Measurements from ENCODE around the gene ZBP1. TPM values are rescaled to one million over a fixed set of nuclear protein-coding genes. Genes with fewer than 3 reads are reported as not detected.

The ZBP1 gene
- total RNA-seq, 1 experiment from 2014 or later = not detected

GRCh38 chr20:57571782-57572416, 48.3 kb downstream of the ZBP1 start:
- DNase-seq (ENCODE audit: low spot score) = no peak

GRCh38 chr20:57570920-57571319, 49.3 kb downstream of the ZBP1 start:
- DNase-seq (ENCODE audit: low spot score) = no peak

GRCh38 chr20:57570145-57570850, 49.9 kb downstream of the ZBP1 start:
- DNase-seq (ENCODE audit: low spot score) = no peak

GRCh38 chr20:57568960-57569359, 51.3 kb downstream of the ZBP1 start:
- no peak for DNase-seq (ENCODE audit: low spot score)

- DNase-seq (ENCODE audit: low spot score) = no peak
These were observed 51.9 kb downstream of the ZBP1 start for GRCh38 chr20:57568088-57568896.

GRCh38 chr20:57567471-57568079, 52.7 kb downstream of the ZBP1 start:
- DNase-seq (ENCODE audit: low spot score) = no peak

GRCh38 chr20:57566803-57567459, 53.3 kb downstream of the ZBP1 start:
- DNase-seq (ENCODE audit: low spot score) = no peak

GRCh38 chr20:57566399-57566798, 53.8 kb downstream of the ZBP1 start:
- DNase-seq (ENCODE audit: low spot score) = no peak

- no peak for DNase-seq (ENCODE audit: low spot score)
These were observed 55.1 kb downstream of the ZBP1 start for GRCh38 chr20:57564951-57565642.

GRCh38 chr20:57564180-57564802, 55.9 kb downstream of the ZBP1 start:
- no peak for DNase-seq (ENCODE audit: low spot score)

- no peak for DNase-seq (ENCODE audit: low spot score)
These were observed 56.7 kb downstream of the ZBP1 start for GRCh38 chr20:57563522-57563921.

- no peak for DNase-seq (ENCODE audit: low spot score)
These were observed 57.4 kb downstream of the ZBP1 start for GRCh38 chr20:57562541-57563465.

- DNase-seq (ENCODE audit: low spot score) = no peak
These were observed 58.6 kb downstream of the ZBP1 start for GRCh38 chr20:57561356-57562279.

- no peak for DNase-seq (ENCODE audit: low spot score)
These were observed 59.5 kb downstream of the ZBP1 start, which contains the start of gene PCK1 for GRCh38 chr20:57560554-57561355. PCK1 (plus strand) TSS chr20:57561110; CDS start chr20:57561412, 302 bp downstream.

- DNase-seq (ENCODE audit: low spot score) = no peak
These were observed 60.3 kb downstream of the ZBP1 start for GRCh38 chr20:57559658-57560553.

- DNase-seq (ENCODE audit: low spot score) = no peak
These were observed 61.0 kb downstream of the ZBP1 start for GRCh38 chr20:57559289-57559634.
